Activated T-cell treated with anti-CD3 and anti-CD28 coated beads for 4 hours (primary cell): ENCODE results near the gene CFAP46.
"Not testable (repeated sequence)": the region's sequence is repeated elsewhere in the genome, so short reads cannot be mapped to it uniquely, and the experiment has no call there.

Experiments used
- DNase-seq: peaks from one replicate; pipeline ENCODE4 v3.0.0-alpha.2; 2020

The CFAP46 gene

GRCh38 chr10:132898391-132899053, 43.8 kb downstream of the CFAP46 start:
- no peak for DNase-seq

- no peak for DNase-seq
These were observed 44.6 kb downstream of the CFAP46 start for GRCh38 chr10:132897516-132898381.

- DNase-seq = not testable (repeated sequence)
These were observed 48.6 kb downstream of the CFAP46 start for GRCh38 chr10:132893786-132894185.

GRCh38 chr10:132893090-132893489, 49.3 kb downstream of the CFAP46 start:
- DNase-seq = no peak

- no peak for DNase-seq
These were observed 50.4 kb downstream of the CFAP46 start for GRCh38 chr10:132892004-132892403.

GRCh38 chr10:132891368-132891767, 51.0 kb downstream of the CFAP46 start:
- no peak for DNase-seq

GRCh38 chr10:132890301-132890700, 52.1 kb downstream of the CFAP46 start:
- no peak for DNase-seq

GRCh38 chr10:132889556-132889955, 52.8 kb downstream of the CFAP46 start:
- DNase-seq = no peak

GRCh38 chr10:132888898-132889490, 53.4 kb downstream of the CFAP46 start:
- no peak for DNase-seq

GRCh38 chr10:132888446-132888845, 53.9 kb downstream of the CFAP46 start:
- not testable (repeated sequence) for DNase-seq

GRCh38 chr10:132886211-132887099, 55.9 kb downstream of the CFAP46 start:
- no peak for DNase-seq

- DNase-seq = no peak
These were observed 56.7 kb downstream of the CFAP46 start for GRCh38 chr10:132885451-132886210.

GRCh38 chr10:132884691-132885271, 57.6 kb downstream of the CFAP46 start:
- DNase-seq = no peak

- DNase-seq = no peak
These were observed 58.3 kb downstream of the CFAP46 start for GRCh38 chr10:132884041-132884440.

- DNase-seq = no peak
These were observed 58.9 kb downstream of the CFAP46 start for GRCh38 chr10:132883391-132883881.

- no peak for DNase-seq
These were observed 60.1 kb downstream of the CFAP46 start for GRCh38 chr10:132882069-132882951.

- no peak for DNase-seq
These were observed 61.0 kb downstream of the CFAP46 start for GRCh38 chr10:132881186-132881920.

GRCh38 chr10:132880128-132880981, 62.0 kb downstream of the CFAP46 start:
- no peak for DNase-seq
